ENCODE results near the gene CDPF1.
A peak's percentile ranks its signal among the peaks of the same experiment; 100 is the strongest.

Gene CDPF1

GRCh38 chr22:46259374-46259773, 9.3 kb upstream of the CDPF1 start:
- DNase-seq (ENCODE audit: insufficient read length, low spot score) (no peak), FAIRE-seq (no peak)

- no peak for FAIRE-seq
Measured at GRCh38 chr22:46256358-46256958, 6.4 kb upstream of the CDPF1 start.

GRCh38 chr22:46251816-46252380, 1.8 kb upstream of the CDPF1 start:
- FAIRE-seq = no peak
- DNase-seq (ENCODE audit: insufficient read length, low spot score) = no peak

More at GRCh38 chr22:46256358-46256958, 6.4 kb upstream of the CDPF1 start:
- no peak for DNase-seq (ENCODE audit: insufficient read length, low spot score)

- peak; percentile 83 for FAIRE-seq
- no peak for DNase-seq (ENCODE audit: insufficient read length, low spot score)
Measured at GRCh38 chr22:46251266-46251665, 1.2 kb upstream of the CDPF1 start.

GRCh38 chr22:46250783-46251125, 661 bp upstream of the CDPF1 start:
- DNase-seq (ENCODE audit: insufficient read length, low spot score) = no peak
- no peak for FAIRE-seq

- no peak for DNase-seq (ENCODE audit: insufficient read length, low spot score)
- no peak for FAIRE-seq
Measured at GRCh38 chr22:46247443-46247975, 2.6 kb downstream of the CDPF1 start.

GRCh38 chr22:46246178-46246577, 3.9 kb downstream of the CDPF1 start:
- FAIRE-seq (no peak), DNase-seq (ENCODE audit: insufficient read length, low spot score) (no peak)

GRCh38 chr22:46245511-46245910, 4.6 kb downstream of the CDPF1 start:
- FAIRE-seq (no peak), DNase-seq (ENCODE audit: insufficient read length, low spot score) (no peak)

- no peak for FAIRE-seq
- DNase-seq (ENCODE audit: insufficient read length, low spot score) = no peak
Measured at GRCh38 chr22:46244771-46245170, 5.3 kb downstream of the CDPF1 start.

GRCh38 chr22:46242076-46242475, 8.0 kb downstream of the CDPF1 start:
- DNase-seq (ENCODE audit: insufficient read length, low spot score) (no peak), FAIRE-seq (no peak)

GRCh38 chr22:46241396-46242007, 8.6 kb downstream of the CDPF1 start:
- DNase-seq (ENCODE audit: insufficient read length, low spot score) (no peak), FAIRE-seq (no peak)

- no peak for DNase-seq (ENCODE audit: insufficient read length, low spot score)
Measured at GRCh38 chr22:46240907-46241306, 9.2 kb downstream of the CDPF1 start.

GRCh38 chr22:46240506-46240905, 9.6 kb downstream of the CDPF1 start:
- FAIRE-seq (no peak), DNase-seq (ENCODE audit: insufficient read length, low spot score) (no peak)

More at GRCh38 chr22:46240907-46241306, 9.2 kb downstream of the CDPF1 start:
- FAIRE-seq = no peak

GRCh38 chr22:46240073-46240472, 10.0 kb downstream of the CDPF1 start:
- no peak for FAIRE-seq
- no peak for DNase-seq (ENCODE audit: insufficient read length, low spot score)

- FAIRE-seq (peak; percentile 87), DNase-seq (ENCODE audit: insufficient read length, low spot score) (peak; percentile 44)
Measured at GRCh38 chr22:46239261-46240048, 10.6 kb downstream of the CDPF1 start.

- DNase-seq (ENCODE audit: insufficient read length, low spot score) (no peak), FAIRE-seq (no peak)
Measured at GRCh38 chr22:46238541-46238940, 11.6 kb downstream of the CDPF1 start.

GRCh38 chr22:46237453-46238124, 12.5 kb downstream of the CDPF1 start:
- no peak for FAIRE-seq

GRCh38 chr22:46234969-46235368, 15.1 kb downstream of the CDPF1 start:
- no peak for DNase-seq (ENCODE audit: insufficient read length, low spot score)
- no peak for FAIRE-seq

More at GRCh38 chr22:46237453-46238124, 12.5 kb downstream of the CDPF1 start:
- no peak for DNase-seq (ENCODE audit: insufficient read length, low spot score)

GRCh38 chr22:46233231-46233630, 16.9 kb downstream of the CDPF1 start:
- no peak for FAIRE-seq
- DNase-seq (ENCODE audit: insufficient read length, low spot score) = no peak

- DNase-seq (ENCODE audit: insufficient read length, low spot score) (no peak), FAIRE-seq (no peak)
Measured at GRCh38 chr22:46230262-46230901, 19.7 kb downstream of the CDPF1 start.

Measured in GM19239 (cell line).